Measurements from ENCODE around the gene SPATA13.

GRCh38 chr13:24249624-24250023 lies 89.1 kb downstream of the SPATA13 start:
- TF ChIP-seq, protein P1, sequence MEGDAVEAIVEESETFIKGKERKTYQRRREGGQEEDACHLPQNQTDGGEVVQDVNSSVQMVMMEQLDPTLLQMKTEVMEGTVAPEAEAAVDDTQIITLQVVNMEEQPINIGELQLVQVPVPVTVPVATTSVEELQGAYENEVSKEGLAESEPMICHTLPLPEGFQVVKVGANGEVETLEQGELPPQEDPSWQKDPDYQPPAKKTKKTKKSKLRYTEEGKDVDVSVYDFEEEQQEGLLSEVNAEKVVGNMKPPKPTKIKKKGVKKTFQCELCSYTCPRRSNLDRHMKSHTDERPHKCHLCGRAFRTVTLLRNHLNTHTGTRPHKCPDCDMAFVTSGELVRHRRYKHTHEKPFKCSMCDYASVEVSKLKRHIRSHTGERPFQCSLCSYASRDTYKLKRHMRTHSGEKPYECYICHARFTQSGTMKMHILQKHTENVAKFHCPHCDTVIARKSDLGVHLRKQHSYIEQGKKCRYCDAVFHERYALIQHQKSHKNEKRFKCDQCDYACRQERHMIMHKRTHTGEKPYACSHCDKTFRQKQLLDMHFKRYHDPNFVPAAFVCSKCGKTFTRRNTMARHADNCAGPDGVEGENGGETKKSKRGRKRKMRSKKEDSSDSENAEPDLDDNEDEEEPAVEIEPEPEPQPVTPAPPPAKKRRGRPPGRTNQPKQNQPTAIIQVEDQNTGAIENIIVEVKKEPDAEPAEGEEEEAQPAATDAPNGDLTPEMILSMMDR (IDR thresholded peaks at IDR 0.05; ENCODE audit: extremely low read depth in 1 of 2, insufficient read depth in 1 of 2, low read depth in 1 of 2, low read length in 2 of 2): no peak
- no peak for TF ChIP-seq POLR2A (IDR thresholded peaks at IDR 0.05; ENCODE audit: low read depth, low read length)
- TF ChIP-seq, protein P2, sequence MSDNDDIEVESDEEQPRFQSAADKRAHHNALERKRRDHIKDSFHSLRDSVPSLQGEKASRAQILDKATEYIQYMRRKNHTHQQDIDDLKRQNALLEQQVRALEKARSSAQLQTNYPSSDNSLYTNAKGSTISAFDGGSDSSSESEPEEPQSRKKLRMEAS (IDR thresholded peaks at IDR 0.05; ENCODE audit: insufficient read depth, insufficient read length): no peak
- no peak for TF ChIP-seq POLR2AphosphoS5 (IDR thresholded peaks at IDR 0.05; ENCODE audit: insufficient read depth, low read depth, low read length)
- no peak for TF ChIP-seq EZH2 (IDR thresholded peaks at IDR 0.05; ENCODE audit: borderline replicate concordance, low read depth, low read length, severe bottlenecking)
- no peak for TF ChIP-seq MYC (IDR thresholded peaks at IDR 0.05; ENCODE audit: low read depth, low read length)
- TF ChIP-seq FOS (IDR thresholded peaks at IDR 0.05; ENCODE audit: borderline replicate concordance, insufficient read depth, low read length): no peak

Data from endothelial cell of umbilical vein (primary cell).